ENCODE measurements around the gene BMI1. TPM values are rescaled to one million over a fixed set of nuclear protein-coding genes. Genes with fewer than 3 reads are reported as not detected.

Gene BMI1
- total RNA-seq, 1 donor from 2014 or later = 44.7 TPM

GRCh38 chr10:22332116-22332692 lies 11.3 kb downstream of the BMI1 start:
- Histone ChIP-seq H3K36me3 (peaks cover 0 to 22% of the 10 kb centered on the region in 2 donors), H3K27ac (no peak overlapping the region)

GRCh38 chr10:22333167-22333974 lies 12.5 kb downstream of the BMI1 start:
- no peak overlapping the region for H3K4me3 ChIP-seq
- intact Hi-C loops (cut with DNase I) = no loop called here
- no peak for TF ChIP-seq POLR2AphosphoS5 (IDR thresholded peaks at IDR 0.05; ENCODE audit: insufficient read depth in 1 of 2, low read depth in 1 of 2)
- TF ChIP-seq POLR2A (IDR thresholded peaks at IDR 0.05) = no peak
- no peak for TF ChIP-seq CTCF (IDR thresholded peaks at IDR 0.05)
- H3K27ac ChIP-seq = no peak overlapping the region
- H3K9me3 ChIP-seq = no peaks in the 10 kb centered on the region
- peaks cover 30% of the 10 kb centered on the region for H3K4me1 ChIP-seq
- H3K27me3 ChIP-seq = peaks cover 36% of the 10 kb centered on the region
- peaks cover 0 to 17% of the 10 kb centered on the region in 2 donors for H3K36me3 ChIP-seq
- DNase-seq (ENCODE audit: extremely low spot score in 2 of 2) = no peak

More at GRCh38 chr10:22332116-22332692, 11.3 kb downstream of the BMI1 start:
- no peak for DNase-seq (ENCODE audit: extremely low spot score in 2 of 2)
- Histone ChIP-seq H3K27me3 (peaks cover 26% of the 10 kb centered on the region), H3K9me3 (no peaks in the 10 kb centered on the region), H3K4me3 (no peak overlapping the region), H3K4me1 (peaks cover 30% of the 10 kb centered on the region)
- no peak for TF ChIP-seq CTCF (IDR thresholded peaks at IDR 0.05)
- TF ChIP-seq POLR2AphosphoS5 (IDR thresholded peaks at IDR 0.05; ENCODE audit: insufficient read depth in 1 of 2, low read depth in 1 of 2) = no peak
- no peak for TF ChIP-seq POLR2A (IDR thresholded peaks at IDR 0.05)
- intact Hi-C loops (cut with DNase I) = no loop called here

- H3K36me3 ChIP-seq = peaks cover 0 to 11% of the 10 kb centered on the region in 2 donors
- DNase-seq (ENCODE audit: extremely low spot score in 2 of 2) = no peak
- H3K9me3 ChIP-seq = no peaks in the 10 kb centered on the region
- H3K4me3 ChIP-seq = no peak overlapping the region
- TF ChIP-seq POLR2AphosphoS5 (IDR thresholded peaks at IDR 0.05; ENCODE audit: insufficient read depth in 1 of 2, low read depth in 1 of 2) = no peak
- no peak for TF ChIP-seq CTCF (IDR thresholded peaks at IDR 0.05)
- TF ChIP-seq POLR2A (IDR thresholded peaks at IDR 0.05) = no peak
- intact Hi-C loops (cut with DNase I) = no loop called here
- peaks cover 40% of the 10 kb centered on the region for H3K27me3 ChIP-seq
- no peak overlapping the region for H3K27ac ChIP-seq
- H3K4me1 ChIP-seq = peaks cover 30% of the 10 kb centered on the region
Observed at GRCh38 chr10:22333975-22334282, 13.0 kb downstream of the BMI1 start.

- Histone ChIP-seq H3K4me1 (peaks cover 30% of the 10 kb centered on the region), H3K36me3 (peaks cover 0 to 4% of the 10 kb centered on the region in 2 donors), H3K9me3 (no peaks in the 10 kb centered on the region), H3K27me3 (peaks cover 40% of the 10 kb centered on the region), H3K27ac (no peak overlapping the region), H3K4me3 (peak overlapping the region; percentile 46 to 49)
- no peak for DNase-seq (ENCODE audit: extremely low spot score in 2 of 2)
- intact Hi-C loops (cut with DNase I) = no loop called here
- TF ChIP-seq POLR2AphosphoS5 (IDR thresholded peaks at IDR 0.05; ENCODE audit: insufficient read depth in 1 of 2, low read depth in 1 of 2) = no peak
- TF ChIP-seq POLR2A (IDR thresholded peaks at IDR 0.05) = no peak
- TF ChIP-seq CTCF (IDR thresholded peaks at IDR 0.05) = no peak
Observed at GRCh38 chr10:22334414-22335172, 13.7 kb downstream of the BMI1 start.
